Left ventricle myocardium superior (tissue), 1 donor: Measurements from ENCODE around the gene NCR1. TPM values are rescaled to one million over a fixed set of nuclear protein-coding genes. Genes with fewer than 3 reads are reported as not detected.

ENCODE experiments used
- ATAC-seq: fragments of 200-7000 bp; cut with Tn5 transposase; one replicate; pipeline ENCODE4 v1.9.1; 2020; ENCODE audit warnings: mild to moderate bottlenecking, moderate library complexity
- DNase-seq: peaks from one replicate; pipeline ENCODE4 v3.0.0-alpha.2; 2020
- intact Hi-C: fragments of 100-400 bp; cut with micrococcal nuclease; formaldehyde crosslinking; loops from one replicate; pipeline ENCODE4 v1.11.0; 2022
- total RNA-seq: library from RNA; stranded (reverse); fragmentation: NEBNext Ultra II Directional; extraction: Animal tissue kit (Norgen Biotek cat#: 25700); gene quantifications from one replicate; pipeline ENCODE4 v1.2.1, GENCODE V29; 2021
- donor health status: DM: no; HTN: yes; CAD: no; lungs with severe emphysema.

The NCR1 gene
- total RNA-seq, 1 donor from 2014 or later, result 0.27 TPM

DNA sequence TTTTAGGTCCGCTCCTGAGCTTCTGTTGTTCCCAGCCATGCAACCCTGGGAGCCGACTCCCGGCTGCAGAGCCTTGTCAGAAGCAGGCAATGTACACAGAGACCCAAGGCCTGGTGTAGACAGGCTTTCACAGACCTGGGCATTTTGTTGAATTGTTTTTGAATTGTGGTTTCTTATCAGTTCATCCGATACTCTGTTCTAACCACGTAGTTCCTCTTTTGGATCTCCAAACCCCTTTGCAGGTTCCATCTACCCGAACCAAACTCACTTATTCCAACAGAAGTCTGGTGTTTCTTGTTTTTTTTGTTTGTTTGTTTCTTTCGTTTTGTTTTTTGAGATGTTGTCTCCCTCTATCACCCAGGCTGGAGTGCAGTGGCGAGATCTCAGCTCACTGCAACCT is 53.9 kb downstream of the NCR1 start:
- ATAC-seq (no peak), DNase-seq (no peak)
- intact Hi-C loops, result no loop called here

Other genes with a start within 250 kb of the NCR1 start
- 3.3 TPM for gene LILRB4, start 243.2 kb upstream of the NCR1 start, total RNA-seq
- not detected for gene KIR3DL3, start 181.7 kb upstream of the NCR1 start, total RNA-seq
- gene KIR2DL3, start 167.6 kb upstream of the NCR1 start, total RNA-seq, result not detected
- gene KIR2DL1, start 136.4 kb upstream of the NCR1 start, total RNA-seq, result not detected
- not detected for gene KIR2DL4, start 102.5 kb upstream of the NCR1 start, total RNA-seq
- not detected for gene KIR3DL1, start 89.7 kb upstream of the NCR1 start, total RNA-seq
- not detected for gene KIR2DS4, start 73.5 kb upstream of the NCR1 start, total RNA-seq
- not detected for gene KIR3DL2, start 55.7 kb upstream of the NCR1 start, total RNA-seq
- 0.32 TPM for gene FCAR, start 31.9 kb upstream of the NCR1 start, total RNA-seq
- gene NLRP7, start 41.4 kb downstream of the NCR1 start, total RNA-seq, result not detected
- 0.67 TPM for gene NLRP2, start 60.2 kb downstream of the NCR1 start, total RNA-seq
- gene GP6, start 132.1 kb downstream of the NCR1 start, total RNA-seq, result not detected
- 52.0 TPM for gene RDH13, start 157.0 kb downstream of the NCR1 start, total RNA-seq
- gene EPS8L1, start 169.7 kb downstream of the NCR1 start, total RNA-seq, result 2.7 TPM
- 141 TPM for gene PPP1R12C, start 211.5 kb downstream of the NCR1 start, total RNA-seq
- gene TNNT1, start 243.1 kb downstream of the NCR1 start, total RNA-seq, result 50.2 TPM